Smooth muscle cell (in vitro differentiated cells): ENCODE measurements around the gene TCF4. TPM values are rescaled to one million over a fixed set of nuclear protein-coding genes. Genes with fewer than 3 reads are reported as not detected.

Experiments
- DNase-seq: peaks from one replicate; lab custom pipeline; 2025; ENCODE audit not compliant: unreplicated experiment; lab: John Stamatoyannopoulos, UW
- H2AFZ ChIP-seq: fragments of 200-600 bp; sonication (generic); 2 replicates; pipeline ENCODE4 v1.6.0; 2016; ENCODE audit warnings: antibody characterized with exemption, low read depth, mild to moderate bottlenecking
- H3F3A ChIP-seq: fragments of 200-600 bp; sonication (generic); 2 replicates; pipeline ENCODE4 v1.6.0; 2017; ENCODE audit warnings: antibody characterized with exemption, low read depth
- H3K27ac ChIP-seq: fragments of 200-600 bp; sonication (generic); 2 replicates; pipeline ENCODE4 v1.5.1; 2016; ENCODE audit warnings: low read depth, mild to moderate bottlenecking
- H3K27me3 ChIP-seq: fragments of 200-600 bp; sonication (generic); 2 replicates; pipeline ENCODE4 v1.6.1; 2016; ENCODE audit warnings: low read depth, mild to moderate bottlenecking
- H3K36me3 ChIP-seq: fragments of 200-600 bp; sonication (generic); 2 replicates; pipeline ENCODE4 v1.5.1; 2016; ENCODE audit warnings: low read depth
- H3K4me1 ChIP-seq: fragments of 200-600 bp; sonication (generic); 2 replicates; pipeline ENCODE4 v1.5.1; 2016; ENCODE audit warnings: low read depth
- H3K4me2 ChIP-seq: fragments of 200-600 bp; sonication (generic); 2 replicates; pipeline ENCODE4 v1.6.0; 2016; ENCODE audit warnings: mild to moderate bottlenecking
- H3K4me3 ChIP-seq: fragments of 200-600 bp; sonication (generic); 2 replicates; pipeline ENCODE4 v1.5.1; 2016; ENCODE audit warnings: mild to moderate bottlenecking
- H3K79me2 ChIP-seq: fragments of 200-600 bp; sonication (generic); 2 replicates; pipeline ENCODE4 v1.6.0; 2016; ENCODE audit warnings: low read depth, mild to moderate bottlenecking
- H3K9ac ChIP-seq: fragments of 200-600 bp; sonication (generic); 2 replicates; pipeline ENCODE4 v1.6.0; 2016; ENCODE audit warnings: low read depth
- H3K9me3 ChIP-seq: fragments of 200-600 bp; sonication (generic); replicated peaks from 2 replicates; pipeline ENCODE4 v1.5.1; 2016; ENCODE audit warnings: low read depth
- H4K20me1 ChIP-seq: fragments of 200-600 bp; sonication (generic); 2 replicates; pipeline ENCODE4 v1.6.0; 2016; ENCODE audit warnings: low read depth
- WGBS: methylation state at CpG from one replicate; pipeline ENCODE4 v1.1.7; 2016; ENCODE audit warnings: low lambda C conversion rate; 5-methylcytosine and 5-hydroxymethylcytosine counted together
- polyA plus RNA-seq: library from polyadenylated mRNA; unstranded; fragments of >200 nt; fragmentation: Nextera tagmentation; extraction: Ambion mirVana; gene quantifications from 2 replicates; pipeline ENCODE4 v1.2.1, GENCODE V29; 2016
- total RNA-seq: library from RNA; depleted of rRNA; stranded (reverse); fragments of >200 nt; gene quantifications from 2 replicates; pipeline ENCODE4 v1.2.3, GENCODE V29; 2014
- TF ChIP-seq, protein P1 (sequence below): fragments of 200-600 bp; sonication (generic); IDR thresholded peaks from 2 replicates; pipeline ENCODE4 v1.5.1; 2017; ENCODE audit warnings: borderline replicate concordance, mild to moderate bottlenecking, antibody characterized with exemption; ENCODE audit not compliant: insufficient read depth, poor library complexity, severe bottlenecking

The TCF4 gene
- total and polyA plus RNA-seq, 2 experiments from 2014 or later, result 105 to 120 TPM

GRCh38 chr18:55322178-55322735 lies 265.7 kb downstream of the TCF4 start:
- H3K27me3 ChIP-seq, result no peaks in the 10 kb centered on the region

DNA sequence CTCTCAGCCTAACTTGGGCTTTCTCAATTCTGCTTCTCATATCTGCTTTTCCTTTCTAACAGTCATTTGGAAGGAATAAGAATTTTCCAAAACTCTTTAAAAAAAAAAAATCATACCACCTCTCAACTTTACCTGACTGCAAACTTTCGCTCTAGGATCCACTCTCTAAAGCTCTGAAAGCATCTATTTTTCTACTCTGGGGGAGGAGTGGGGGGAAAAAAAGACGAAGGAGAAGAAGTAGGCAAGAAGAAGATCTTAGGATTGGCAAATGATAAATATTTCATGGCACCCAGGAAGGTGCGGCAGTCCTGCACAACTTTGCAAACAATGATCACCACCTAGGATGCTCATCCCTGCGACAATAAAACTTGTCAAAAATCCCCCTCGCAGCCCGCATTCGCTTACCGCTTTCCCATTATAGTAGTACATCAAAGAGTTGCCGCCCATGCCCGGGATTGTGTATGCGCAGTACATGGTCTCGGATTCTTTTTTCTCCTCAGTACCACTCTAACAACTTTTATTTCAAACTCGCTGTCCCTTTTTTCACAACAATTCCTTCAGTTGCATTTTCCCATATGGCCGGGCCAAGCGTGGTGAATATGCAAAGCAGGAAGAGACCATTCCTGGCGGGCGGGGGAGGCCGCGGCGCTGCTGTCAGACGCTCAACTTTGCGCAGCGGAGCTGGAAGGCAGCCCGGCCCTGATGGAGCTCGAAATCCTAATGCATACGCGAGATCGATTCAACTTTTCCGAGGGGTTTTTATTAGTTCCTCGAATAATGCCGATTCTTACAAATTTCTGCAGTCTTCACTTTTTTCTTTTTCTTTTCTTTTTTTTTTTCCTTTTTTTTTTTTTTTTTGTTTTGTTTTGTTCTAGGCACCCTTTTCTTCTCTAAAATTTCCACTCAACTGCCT lies 266.5 kb downstream of the TCF4 start:
- no peaks in the 10 kb centered on the region for H3K27me3 ChIP-seq
- no peaks in the 10 kb centered on the region for H3K36me3 ChIP-seq
- peak overlapping the region; percentile 81 for H3K27ac ChIP-seq
- TF ChIP-seq, protein P1, sequence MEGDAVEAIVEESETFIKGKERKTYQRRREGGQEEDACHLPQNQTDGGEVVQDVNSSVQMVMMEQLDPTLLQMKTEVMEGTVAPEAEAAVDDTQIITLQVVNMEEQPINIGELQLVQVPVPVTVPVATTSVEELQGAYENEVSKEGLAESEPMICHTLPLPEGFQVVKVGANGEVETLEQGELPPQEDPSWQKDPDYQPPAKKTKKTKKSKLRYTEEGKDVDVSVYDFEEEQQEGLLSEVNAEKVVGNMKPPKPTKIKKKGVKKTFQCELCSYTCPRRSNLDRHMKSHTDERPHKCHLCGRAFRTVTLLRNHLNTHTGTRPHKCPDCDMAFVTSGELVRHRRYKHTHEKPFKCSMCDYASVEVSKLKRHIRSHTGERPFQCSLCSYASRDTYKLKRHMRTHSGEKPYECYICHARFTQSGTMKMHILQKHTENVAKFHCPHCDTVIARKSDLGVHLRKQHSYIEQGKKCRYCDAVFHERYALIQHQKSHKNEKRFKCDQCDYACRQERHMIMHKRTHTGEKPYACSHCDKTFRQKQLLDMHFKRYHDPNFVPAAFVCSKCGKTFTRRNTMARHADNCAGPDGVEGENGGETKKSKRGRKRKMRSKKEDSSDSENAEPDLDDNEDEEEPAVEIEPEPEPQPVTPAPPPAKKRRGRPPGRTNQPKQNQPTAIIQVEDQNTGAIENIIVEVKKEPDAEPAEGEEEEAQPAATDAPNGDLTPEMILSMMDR, result no peak
- 6% methylated on average over 31 of the region's 31 CpGs for WGBS
- peaks cover 11% of the 10 kb centered on the region for H3F3A ChIP-seq
- peaks cover 32% of the 10 kb centered on the region for H3K4me1 ChIP-seq
- no peak overlapping the region for H2AFZ ChIP-seq
- peak overlapping the region; percentile 69 for H3K4me3 ChIP-seq
- peaks cover 75% of the 10 kb centered on the region for H3K79me2 ChIP-seq
- no peaks in the 10 kb centered on the region for H3K9me3 ChIP-seq
- H3K9ac ChIP-seq, result peak overlapping the region; percentile 70
- DNase-seq, result peak; percentile 30
- peaks cover 80% of the 10 kb centered on the region for H4K20me1 ChIP-seq
- peak overlapping the region; percentile 90 for H3K4me2 ChIP-seq

More at GRCh38 chr18:55322178-55322735, 265.7 kb downstream of the TCF4 start:
- Histone ChIP-seq H3K4me3 (peak overlapping the region; percentile 69), H3K9me3 (no peaks in the 10 kb centered on the region), H3K27ac (peak overlapping the region; percentile 81), H3K36me3 (no peaks in the 10 kb centered on the region), H3K79me2 (peaks cover 75% of the 10 kb centered on the region), H4K20me1 (peaks cover 76% of the 10 kb centered on the region), H3K4me2 (peak overlapping the region; percentile 90), H3F3A (peaks cover 11% of the 10 kb centered on the region), H3K4me1 (peaks cover 32% of the 10 kb centered on the region), H2AFZ (peak overlapping the region; percentile 46), H3K9ac (peak overlapping the region; percentile 70)
- under 1% methylated on average over 30 of the region's 30 CpGs for WGBS
- TF ChIP-seq, protein P1, result no peak
- peak; percentile 18 for DNase-seq

GRCh38 chr18:55320424-55321264 lies 267.3 kb downstream of the TCF4 start:
- peaks cover 32% of the 10 kb centered on the region for H3K4me1 ChIP-seq
- peak overlapping the region; percentile 90 for H3K4me2 ChIP-seq
- no peaks in the 10 kb centered on the region for H3K36me3 ChIP-seq
- no peak overlapping the region for H2AFZ ChIP-seq
- H3K27ac ChIP-seq, result peak overlapping the region; percentile 81
- H3K27me3 ChIP-seq, result no peaks in the 10 kb centered on the region
- peaks cover 79% of the 10 kb centered on the region for H4K20me1 ChIP-seq
- H3K9ac ChIP-seq, result no peak overlapping the region
- H3K9me3 ChIP-seq, result no peaks in the 10 kb centered on the region
- peaks cover 11% of the 10 kb centered on the region for H3F3A ChIP-seq
- TF ChIP-seq, protein P1, result no peak
- peaks cover 77% of the 10 kb centered on the region for H3K79me2 ChIP-seq
- H3K4me3 ChIP-seq, result peak overlapping the region; percentile 69
- WGBS, result 79% methylated on average over 8 of the region's 8 CpGs
- DNase-seq, result no peak
